T-helper 2 cell treated with Interferon-gamma antibody and Interleukin-4, amounts not matched to agents 100 ng/mL and 5 ng/mL, for 36 hours (primary cell): ENCODE data around the gene SIX2. TPM values are rescaled to one million over a fixed set of nuclear protein-coding genes. Genes with fewer than 3 reads are reported as not detected.

Source experiments
- intact Hi-C: fragments of 100-400 bp; cut with micrococcal nuclease; formaldehyde crosslinking; loops from one replicate; pipeline ENCODE4 v1.15.1; 2023
- total RNA-seq: library from RNA; stranded (reverse); gene quantifications from 2 replicates; pipeline ENCODE4 v1.2.3, GENCODE V29; 2022

Gene SIX2
- total RNA-seq, 1 donor from 2014 or later, result not detected

DNA sequence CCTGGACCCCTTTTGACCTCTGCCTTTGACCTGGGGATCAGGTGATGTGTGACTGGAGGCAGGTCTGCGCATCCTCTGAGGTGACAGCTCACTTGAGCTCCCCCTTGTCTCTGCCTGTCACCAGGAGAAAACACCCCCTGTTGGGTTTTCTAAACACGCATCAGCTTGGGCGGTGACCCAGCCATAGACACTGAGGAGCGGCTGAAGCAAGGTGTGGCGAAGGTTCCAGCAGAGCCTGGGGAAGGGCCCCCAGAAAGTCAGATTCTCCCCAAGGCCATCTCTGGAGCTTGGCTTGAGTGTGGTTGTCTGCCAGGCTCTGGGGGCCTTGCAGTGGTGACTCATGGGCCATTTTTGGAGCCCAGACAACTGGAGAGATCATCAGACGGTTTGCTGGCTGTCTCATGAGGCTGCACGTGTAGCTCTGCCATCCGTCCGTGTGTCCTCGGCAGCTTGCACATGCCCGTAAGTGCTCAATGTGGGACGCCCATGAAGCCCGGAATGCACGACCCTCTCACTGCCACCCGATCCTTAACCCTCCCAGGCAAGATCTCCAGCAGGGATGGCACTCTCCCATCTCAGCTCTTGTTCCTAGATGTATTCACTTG lies 38.3 kb downstream of the SIX2 start:
- intact Hi-C loops, result no loop called here

DNA sequence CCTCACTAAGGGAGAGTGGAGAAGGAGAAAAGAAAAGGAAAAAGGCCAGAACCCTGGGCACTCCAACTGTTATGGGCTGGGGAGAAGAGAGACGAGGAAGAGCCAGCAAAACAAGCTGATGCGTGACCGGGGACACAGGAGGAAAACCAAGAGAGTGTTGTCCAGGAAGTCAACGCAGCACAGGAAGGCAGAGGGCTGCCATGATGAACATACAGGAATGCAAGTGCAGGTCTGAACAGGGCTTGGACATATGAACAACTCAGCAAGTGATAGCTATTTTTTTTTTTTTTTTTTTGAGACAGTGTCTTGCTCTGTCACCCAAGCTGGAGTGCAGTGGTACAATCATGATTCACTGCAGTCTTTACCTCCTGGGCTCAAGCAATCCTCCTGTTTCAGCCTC lies 39.3 kb downstream of the SIX2 start:
- intact Hi-C loops, result no loop called here

- intact Hi-C loops, result no loop called here
Measured at GRCh38 chr2:44967727-44968432, 41.4 kb downstream of the SIX2 start.

DNA sequence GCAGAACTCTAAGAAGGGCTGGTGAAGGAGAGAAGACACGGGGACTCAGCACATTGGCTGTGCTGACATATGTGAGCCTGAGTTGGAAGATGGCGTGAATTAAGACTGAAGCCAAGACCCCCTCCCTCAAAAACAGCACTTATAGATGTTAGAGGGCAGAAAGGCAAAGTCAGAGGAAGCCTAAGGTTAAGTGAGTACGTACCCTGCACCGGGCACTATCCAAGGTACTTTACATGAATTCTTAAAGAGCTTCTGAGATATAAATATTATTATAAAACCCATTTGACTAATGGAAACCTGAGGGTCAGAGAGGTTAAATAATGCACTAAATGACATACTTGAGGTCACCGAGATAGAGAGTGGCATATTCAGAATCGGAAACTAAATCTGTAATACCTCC lies 42.2 kb downstream of the SIX2 start:
- intact Hi-C loops, result no loop called here

DNA sequence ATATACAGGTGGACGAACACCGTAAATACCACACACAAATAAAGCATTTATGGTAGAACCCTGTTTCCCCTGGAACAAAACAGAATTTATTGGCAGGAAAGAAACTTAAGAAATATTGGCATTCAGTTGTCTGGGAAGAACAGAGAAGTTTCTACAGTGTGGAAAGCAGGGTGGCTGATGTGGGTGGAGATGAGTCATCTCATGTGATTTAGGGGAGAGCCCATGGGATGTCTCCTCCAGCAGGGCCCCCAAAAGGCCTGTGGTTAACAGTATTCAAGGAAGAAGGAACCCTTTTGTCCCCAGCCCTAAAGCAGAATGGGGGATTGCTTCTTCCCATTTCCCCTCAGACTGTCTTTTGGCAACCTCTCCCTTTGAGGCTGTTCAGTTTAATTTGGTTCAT lies 43.6 kb downstream of the SIX2 start:
- intact Hi-C loops, result no loop called here

- intact Hi-C loops, result no loop called here
Measured at GRCh38 chr2:44964752-44965236, 44.5 kb downstream of the SIX2 start.

DNA sequence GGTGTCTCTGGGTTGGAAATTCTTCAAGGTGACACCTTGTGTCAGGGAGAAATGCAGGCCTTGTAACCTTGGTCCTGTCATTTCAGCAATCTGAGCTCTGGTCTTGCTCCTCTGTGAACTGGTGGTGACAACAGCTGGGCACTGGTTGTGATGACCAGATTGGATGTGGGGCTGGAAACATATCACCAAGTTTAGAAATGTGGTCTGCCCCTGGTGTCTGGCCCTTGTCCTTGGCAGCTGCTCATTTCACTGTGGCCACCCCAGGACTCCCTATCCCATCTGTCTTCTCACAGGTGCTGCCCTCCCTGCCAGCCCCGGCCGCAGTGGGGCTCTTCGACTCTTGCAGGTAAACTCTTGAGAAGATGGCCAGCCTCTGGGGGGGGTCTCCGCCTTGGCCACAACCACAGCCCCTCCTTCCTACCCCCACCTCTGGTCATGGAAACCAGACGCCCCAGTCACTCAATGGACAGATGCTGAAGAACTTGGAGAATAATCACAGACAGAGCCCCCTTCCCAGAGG lies 47.0 kb downstream of the SIX2 start:
- intact Hi-C loops, result no loop called here

DNA sequence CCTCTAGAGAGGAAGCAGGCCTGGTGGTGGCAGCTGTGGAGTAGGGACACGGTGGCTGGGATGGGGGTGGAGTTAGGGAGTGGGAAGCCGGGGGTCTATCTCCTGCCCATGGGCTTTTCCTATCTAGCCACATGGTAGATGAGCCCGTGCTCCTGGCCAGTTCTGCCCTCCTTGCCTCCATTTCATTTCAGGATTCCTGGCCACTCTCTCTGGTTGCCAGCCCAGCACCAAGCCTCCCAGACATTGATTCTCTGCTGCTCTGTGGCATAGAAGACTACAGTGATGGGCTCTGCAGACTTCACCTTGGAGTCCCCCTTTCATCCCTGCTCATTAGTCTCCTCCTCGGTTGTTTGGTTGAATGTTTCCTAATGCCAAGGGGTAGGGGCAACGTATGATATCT lies 48.4 kb downstream of the SIX2 start:
- intact Hi-C loops, result no loop called here

DNA sequence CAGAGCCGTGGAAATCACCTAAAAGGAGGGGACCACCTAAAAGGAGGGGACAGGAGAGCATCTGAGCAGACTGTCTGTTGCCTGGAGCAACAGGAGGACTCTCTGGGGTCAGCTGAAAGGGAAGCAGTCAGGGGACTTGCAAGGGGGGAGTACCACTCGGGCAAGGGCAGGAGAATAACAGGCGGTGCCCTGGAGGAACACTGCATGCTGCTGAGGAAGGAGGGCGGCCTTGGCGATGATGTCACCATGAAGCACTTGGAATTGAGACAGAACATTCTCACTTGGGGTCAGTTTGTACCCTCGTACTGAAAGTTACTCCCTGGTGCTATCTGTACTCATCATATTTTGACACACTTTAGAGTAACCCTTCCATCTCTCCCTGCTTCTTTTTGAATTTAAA lies 49.4 kb downstream of the SIX2 start:
- intact Hi-C loops, result loop anchor here (10.0 kb wide), 1 partner anchor 1085 kb away; no protein-coding TSS in a partner anchor

GRCh38 chr2:44957656-44958327 lies 51.5 kb downstream of the SIX2 start:
- intact Hi-C loops, result loop anchor here (2.0 to 10.0 kb wide), 2 partner anchors 397 to 1083 kb away; no protein-coding TSS in a partner anchor

DNA sequence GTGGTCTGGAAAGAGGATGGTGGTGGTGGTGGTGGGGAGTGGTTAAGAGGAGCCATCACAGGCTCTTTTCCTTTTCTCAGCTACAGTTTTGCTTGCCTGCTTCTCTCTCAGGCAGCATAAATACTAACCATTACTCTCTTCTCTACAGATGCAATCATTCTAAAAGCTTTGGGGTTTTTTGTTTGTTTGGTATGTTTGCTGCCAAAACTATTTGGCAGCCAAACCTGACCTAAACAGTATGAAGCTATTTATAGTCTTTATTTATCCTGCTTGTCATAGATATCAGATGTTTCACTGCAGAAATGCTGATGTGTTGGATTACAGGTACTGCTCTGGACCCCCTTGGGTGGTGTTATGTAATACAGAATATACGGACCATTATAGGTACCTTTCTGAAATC lies 52.4 kb downstream of the SIX2 start:
- intact Hi-C loops, result loop anchor here (2.0 to 10.0 kb wide), 2 partner anchors 396 to 1082 kb away; no protein-coding TSS in a partner anchor

- intact Hi-C loops, result loop anchor here (1.0 to 10.0 kb wide), 5 partner anchors 29 to 1081 kb away; no protein-coding TSS in a partner anchor
Measured at GRCh38 chr2:44955593-44956392, 53.5 kb downstream of the SIX2 start.

Other genes starting within 250 kb of the SIX2 start
- 0.14 and 0.18 TPM in 2 replicates for gene SIX3, start 67.8 kb downstream of the SIX2 start, total RNA-seq